Sciatic nerve (tissue), 2 donors: ENCODE measurements around the gene MVB12B. TPM values are rescaled to one million over a fixed set of nuclear protein-coding genes. Genes with fewer than 3 reads are reported as not detected.

Source experiments
- ATAC-seq: fragments of 200-7000 bp; cut with Tn5 transposase; one replicate; pipeline ENCODE4 v1.9.1; 2020; ENCODE audit warnings: mild to moderate bottlenecking, moderate library complexity
- DNase-seq: peaks from one replicate; pipeline ENCODE4 v3.0.0-alpha.2; 2020; ENCODE audit warnings: low spot score
- intact Hi-C: fragments of 100-400 bp; cut with DNase I; formaldehyde crosslinking; loops from one replicate; pipeline ENCODE4 v1.14.2; 2022
- total RNA-seq: library from RNA; stranded (reverse); fragmentation: NEBNext Ultra II Directional; extraction: Animal tissue kit (Norgen Biotek cat#: 25700); gene quantifications from one replicate; pipeline ENCODE4 v1.2.1, GENCODE V29; 2021
- donor health status: DM: no; HTN: no; CAD: no.
- donor health status: DM: no; HTN: no; CAD: no.

The MVB12B gene
- total RNA-seq, 1 donor from 2014 or later = 65.7 TPM

GRCh38 chr9:126489581-126490213 lies 163.1 kb downstream of the MVB12B start:
- ATAC-seq = no peak
- no peak for DNase-seq
- intact Hi-C loops = loop anchor here (5.0 to 10.0 kb wide), 2 partner anchors 185 to 1312 kb away; no protein-coding TSS in a partner anchor

GRCh38 chr9:126490214-126490631 lies 163.6 kb downstream of the MVB12B start:
- no peak for DNase-seq
- peak; percentile 33 for ATAC-seq
- intact Hi-C loops = loop anchor here (10.0 kb wide), 1 partner anchor 185 kb away; no protein-coding TSS in a partner anchor

DNA sequence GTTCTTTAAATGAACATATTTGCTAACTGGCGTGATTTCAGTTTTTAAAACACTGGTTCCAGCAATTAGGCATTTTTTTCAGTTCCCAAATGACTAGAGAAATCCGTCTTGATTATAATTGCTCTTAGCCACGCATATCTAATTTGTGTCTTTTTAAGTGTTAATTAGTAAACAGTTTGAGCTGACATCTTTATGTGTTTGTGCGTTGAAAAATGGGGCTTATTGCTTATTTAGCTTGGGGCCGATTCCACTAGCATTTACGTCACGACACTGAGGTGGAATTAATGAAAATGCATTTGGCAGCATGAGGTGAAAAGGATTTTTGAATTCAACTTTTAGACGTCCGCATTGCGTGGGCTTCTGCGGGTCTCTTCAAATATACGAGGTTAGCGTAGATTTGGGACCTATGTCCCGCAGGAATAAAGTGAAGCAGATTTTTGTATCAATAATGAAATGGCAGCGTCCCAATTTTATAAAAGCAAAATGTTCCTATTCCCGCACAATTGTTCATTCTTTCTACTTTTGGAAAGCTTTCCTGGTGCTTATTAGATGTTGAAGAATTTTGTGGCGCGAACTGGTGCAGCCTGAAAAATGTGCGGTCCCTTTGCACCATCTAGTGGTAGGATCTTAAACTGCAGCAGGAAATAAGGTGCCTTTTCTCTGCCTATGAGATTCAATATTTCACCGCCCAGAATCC lies 164.4 kb downstream of the MVB12B start:
- ATAC-seq (peak; percentile 69), DNase-seq (no peak)
- intact Hi-C loops = loop anchor here (10.0 kb wide), 1 partner anchor 186 kb away; no protein-coding TSS in a partner anchor

GRCh38 chr9:126491568-126491879 lies 164.9 kb downstream of the MVB12B start:
- DNase-seq = no peak
- intact Hi-C loops = loop anchor here (10.0 kb wide), 1 partner anchor 187 kb away; no protein-coding TSS in a partner anchor
- ATAC-seq = no peak

DNA sequence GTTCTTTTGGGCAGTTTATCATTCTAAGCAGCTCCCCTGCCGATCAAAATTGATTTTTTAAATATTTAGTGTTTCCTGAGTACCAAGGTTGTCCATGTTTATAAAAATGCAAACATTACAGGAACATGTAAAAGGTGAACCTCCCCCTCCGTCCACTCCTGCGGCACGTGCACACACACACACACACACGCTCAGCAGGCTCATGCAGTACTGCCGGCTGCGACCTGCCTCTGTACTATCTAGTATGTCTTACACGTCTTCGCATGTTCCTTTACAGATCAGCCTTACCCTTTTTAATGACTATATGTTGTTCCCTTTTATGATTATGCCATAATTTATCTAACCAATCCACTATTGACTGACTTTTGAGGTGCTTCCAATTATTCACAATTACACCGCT lies 165.3 kb downstream of the MVB12B start:
- DNase-seq (no peak), ATAC-seq (no peak)
- intact Hi-C loops = loop anchor here (10.0 kb wide), 1 partner anchor 187 kb away; no protein-coding TSS in a partner anchor

GRCh38 chr9:126494264-126494663 lies 167.6 kb downstream of the MVB12B start:
- DNase-seq (no peak), ATAC-seq (no peak)
- intact Hi-C loops = loop anchor here (10.0 kb wide), 1 partner anchor 189 kb away; no protein-coding TSS in a partner anchor

GRCh38 chr9:126494746-126495145 lies 168.1 kb downstream of the MVB12B start:
- no peak for DNase-seq
- intact Hi-C loops = loop anchor here (10.0 kb wide), 1 partner anchor 190 kb away; no protein-coding TSS in a partner anchor

DNA sequence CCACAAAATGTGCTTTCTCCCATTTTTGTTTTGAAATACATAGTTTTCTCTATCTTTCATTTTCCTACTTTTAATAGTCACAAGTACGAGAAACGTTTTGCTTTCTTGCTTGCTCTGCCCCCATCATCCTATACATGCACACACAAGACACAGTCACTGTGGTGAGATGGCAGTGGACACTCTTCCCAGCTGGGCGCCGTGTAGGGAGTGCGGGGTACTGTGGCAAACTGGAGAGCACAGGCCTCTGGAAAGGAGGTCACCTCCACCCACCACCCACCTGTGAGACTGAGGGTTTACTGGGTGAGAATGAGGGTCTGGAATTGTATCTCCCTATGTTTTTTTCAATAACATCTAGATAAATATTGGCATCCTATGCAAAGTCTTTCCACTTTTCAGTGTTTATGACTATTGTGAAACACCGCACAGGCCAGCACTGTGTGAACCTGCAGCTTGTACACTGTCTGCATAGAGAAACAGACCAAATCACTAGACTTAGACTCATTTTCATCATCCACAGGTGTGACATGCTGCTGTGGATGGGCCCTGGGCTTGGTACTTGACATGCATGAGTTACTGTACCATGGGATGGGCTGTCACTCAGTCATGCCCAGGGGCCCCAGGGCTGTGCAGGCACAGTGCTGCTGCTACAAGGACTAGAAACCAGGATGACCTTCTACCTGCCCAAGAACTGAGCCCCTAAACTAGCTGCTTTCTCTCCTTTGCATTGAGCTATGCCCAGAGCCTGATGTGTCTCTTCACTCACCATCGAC lies 169.0 kb downstream of the MVB12B start:
- no peak for ATAC-seq
- intact Hi-C loops = loop anchor here (10.0 kb wide), 1 partner anchor 191 kb away; no protein-coding TSS in a partner anchor
- no peak for DNase-seq

More at GRCh38 chr9:126494746-126495145, 168.1 kb downstream of the MVB12B start:
- ATAC-seq = no peak

DNA sequence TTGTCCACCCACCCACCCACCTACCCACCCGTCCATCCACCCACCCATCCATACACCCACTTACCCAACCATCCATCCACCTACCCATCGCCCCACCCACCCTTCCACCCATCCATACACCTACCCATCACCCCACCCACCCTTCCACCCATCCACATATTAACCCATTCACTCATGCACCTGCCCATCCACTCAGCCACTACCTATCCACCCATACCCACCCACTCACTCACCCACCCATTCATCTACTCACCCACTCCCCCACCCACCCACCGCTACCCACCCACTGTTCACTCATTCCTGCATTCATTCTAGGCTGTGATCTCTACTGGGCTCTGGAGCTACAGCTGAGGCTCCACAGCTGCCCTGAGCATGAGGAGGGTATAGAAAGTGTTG lies 169.6 kb downstream of the MVB12B start:
- DNase-seq (no peak), ATAC-seq (no peak)
- intact Hi-C loops = loop anchor here (10.0 kb wide), 1 partner anchor 191 kb away; no protein-coding TSS in a partner anchor

GRCh38 chr9:126496781-126497659 lies 170.4 kb downstream of the MVB12B start:
- no peak for DNase-seq
- ATAC-seq = no peak
- intact Hi-C loops = loop anchor here (10.0 kb wide), 1 partner anchor 192 kb away; no protein-coding TSS in a partner anchor

GRCh38 chr9:126497660-126498275 lies 171.1 kb downstream of the MVB12B start:
- intact Hi-C loops = loop anchor here (10.0 kb wide), 1 partner anchor 193 kb away; no protein-coding TSS in a partner anchor
- no peak for DNase-seq
- no peak for ATAC-seq

DNA sequence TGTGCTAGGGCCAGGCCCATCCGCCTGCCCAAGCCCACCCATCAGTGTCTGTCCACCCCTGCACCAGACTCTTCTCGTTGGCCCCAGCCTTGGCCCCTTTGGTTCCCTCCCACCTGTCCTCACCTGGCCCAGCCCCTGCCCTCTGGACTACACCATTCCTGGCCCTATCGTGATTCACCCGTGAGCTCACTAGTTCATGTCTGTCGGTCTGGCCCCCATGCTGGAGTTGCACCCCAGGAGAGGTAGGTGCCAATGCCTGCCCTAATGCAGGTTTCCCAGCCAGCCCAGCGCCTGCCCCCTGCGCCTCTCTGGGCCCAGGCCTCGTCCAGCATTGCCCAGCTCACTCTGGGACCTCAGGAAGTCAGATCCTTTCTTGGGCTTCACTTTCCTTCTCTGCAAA lies 171.7 kb downstream of the MVB12B start:
- ATAC-seq (no peak), DNase-seq (no peak)
- intact Hi-C loops = loop anchor here (10.0 kb wide), 1 partner anchor 194 kb away; no protein-coding TSS in a partner anchor

GRCh38 chr9:126499005-126499910 lies 172.6 kb downstream of the MVB12B start:
- no peak for DNase-seq
- peak; percentile 65 for ATAC-seq
- intact Hi-C loops = loop anchor here (10.0 kb wide), 1 partner anchor 194 kb away; no protein-coding TSS in a partner anchor

- no peak for DNase-seq
- intact Hi-C loops = loop anchor here (2.0 to 10.0 kb wide), 2 partner anchors 55 to 195 kb away; no protein-coding TSS in a partner anchor
- peak; percentile 18 for ATAC-seq
Observed at GRCh38 chr9:126499911-126500599, 173.4 kb downstream of the MVB12B start.

DNA sequence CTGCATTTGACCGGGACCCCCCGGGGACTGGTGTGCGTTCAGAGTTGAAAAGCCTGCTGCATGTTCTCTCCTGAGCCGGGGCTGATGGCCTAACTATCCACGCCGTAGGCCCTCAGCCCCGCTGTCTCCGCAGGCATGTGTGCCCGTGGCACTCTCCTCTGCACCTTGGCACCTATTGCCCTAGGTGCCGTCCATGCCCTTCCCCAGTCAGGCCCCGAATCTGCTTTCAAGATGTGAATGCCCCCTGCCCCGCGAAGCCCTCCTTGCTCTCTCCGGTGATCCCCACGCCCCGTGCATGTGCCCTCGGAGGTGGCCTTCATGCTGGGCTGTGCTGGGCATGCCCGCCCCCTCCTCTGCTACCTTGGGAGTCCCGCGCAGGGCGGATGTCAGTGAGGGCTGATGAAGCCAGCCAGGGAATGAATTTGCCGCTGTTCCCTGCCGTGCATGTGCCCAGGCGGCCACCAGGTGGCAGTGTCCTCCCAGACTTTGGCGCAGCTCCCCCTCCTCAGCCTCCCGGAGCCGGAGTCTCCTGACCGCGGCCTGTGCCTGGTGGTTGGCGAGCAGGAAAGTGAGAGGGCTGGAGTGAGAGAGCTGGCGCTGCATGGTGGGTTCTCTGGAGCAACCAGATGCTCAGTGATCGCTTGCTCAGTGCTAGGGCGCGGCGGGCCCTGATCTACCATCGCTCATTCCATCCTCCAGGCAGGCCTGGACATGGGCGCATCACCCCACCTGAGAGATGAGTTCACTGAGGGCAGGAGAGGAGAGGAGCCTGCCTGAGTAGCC lies 174.2 kb downstream of the MVB12B start:
- DNase-seq = peak; percentile 87
- ATAC-seq = peak; percentile 82
- intact Hi-C loops = loop anchor here (2.0 kb wide), 1 partner anchor 54 kb away; no protein-coding TSS in a partner anchor
